GM18505 (cell line): ENCODE results near the gene CFAP99.
A peak's percentile ranks its signal among the peaks of the same experiment; 100 is the strongest.
"Not testable (repeated sequence)": the region's sequence is repeated elsewhere in the genome, so short reads cannot be mapped to it uniquely, and the experiment has no call there.

ENCODE experiments used
- ATAC-seq: cut with Tn5 transposase; IDR thresholded peaks from one replicate; pipeline ENCODE4 v1.9.1; 2021; ENCODE audit not compliant: unreplicated experiment
- POLR2A ChIP-seq: IDR thresholded peaks from 4 replicates; pipeline ENCODE4 v1.6.1; 2011; ENCODE audit warnings: borderline replicate concordance; ENCODE audit not compliant: insufficient read depth, insufficient read length; ENCODE audit errors: extremely low read depth

CFAP99 gene

DNA sequence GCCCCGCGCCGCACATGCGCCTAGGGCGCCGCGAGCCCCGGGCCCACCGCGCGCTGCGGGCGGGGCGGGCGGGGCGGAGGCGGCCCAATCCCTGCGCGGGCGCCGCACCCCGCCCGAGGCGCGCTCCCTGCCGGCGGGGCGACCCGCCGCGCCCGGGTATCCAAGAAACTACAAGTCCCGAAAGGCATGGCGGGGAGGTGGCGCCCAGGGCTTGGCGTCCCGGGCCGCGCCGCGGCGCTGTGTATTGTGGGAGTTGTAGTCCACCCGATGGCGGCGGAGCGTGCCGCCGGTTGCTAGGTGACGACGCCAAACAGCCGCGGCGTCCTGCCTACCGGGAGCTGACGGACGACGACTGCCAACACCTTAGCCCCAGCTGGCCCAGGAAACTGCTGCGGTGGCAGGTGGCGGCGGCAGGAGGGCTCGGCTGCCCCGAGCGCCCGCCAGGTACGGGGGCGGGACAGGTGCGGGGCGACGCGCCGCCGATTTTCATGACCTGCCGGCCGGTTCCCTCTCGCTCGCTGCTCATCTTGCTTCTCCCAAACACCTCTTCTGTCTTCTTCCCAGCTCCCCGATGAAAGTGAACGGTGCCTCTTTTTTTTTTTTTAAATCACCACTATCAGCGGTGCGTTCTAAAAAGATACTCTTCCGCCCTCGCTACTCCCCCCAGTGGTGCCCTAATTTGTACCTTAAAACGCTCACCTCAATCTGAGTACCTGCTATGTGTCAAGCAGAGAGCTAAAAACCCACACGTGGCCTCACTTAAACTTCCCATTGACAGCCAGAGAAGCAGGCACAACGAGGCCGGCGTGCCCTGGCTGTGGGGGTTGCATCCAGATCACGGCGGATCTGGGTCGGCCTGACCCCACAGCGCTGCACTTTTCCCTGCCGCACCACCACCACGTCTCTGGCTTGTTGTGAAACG is at the start of gene CFAP99:
Gene CFAP99 (plus strand): TSS at position 306 of the 922 bp plus-strand sequence.
- no peak for TF ChIP-seq POLR2A
- peak; percentile 89 for ATAC-seq

DNA sequence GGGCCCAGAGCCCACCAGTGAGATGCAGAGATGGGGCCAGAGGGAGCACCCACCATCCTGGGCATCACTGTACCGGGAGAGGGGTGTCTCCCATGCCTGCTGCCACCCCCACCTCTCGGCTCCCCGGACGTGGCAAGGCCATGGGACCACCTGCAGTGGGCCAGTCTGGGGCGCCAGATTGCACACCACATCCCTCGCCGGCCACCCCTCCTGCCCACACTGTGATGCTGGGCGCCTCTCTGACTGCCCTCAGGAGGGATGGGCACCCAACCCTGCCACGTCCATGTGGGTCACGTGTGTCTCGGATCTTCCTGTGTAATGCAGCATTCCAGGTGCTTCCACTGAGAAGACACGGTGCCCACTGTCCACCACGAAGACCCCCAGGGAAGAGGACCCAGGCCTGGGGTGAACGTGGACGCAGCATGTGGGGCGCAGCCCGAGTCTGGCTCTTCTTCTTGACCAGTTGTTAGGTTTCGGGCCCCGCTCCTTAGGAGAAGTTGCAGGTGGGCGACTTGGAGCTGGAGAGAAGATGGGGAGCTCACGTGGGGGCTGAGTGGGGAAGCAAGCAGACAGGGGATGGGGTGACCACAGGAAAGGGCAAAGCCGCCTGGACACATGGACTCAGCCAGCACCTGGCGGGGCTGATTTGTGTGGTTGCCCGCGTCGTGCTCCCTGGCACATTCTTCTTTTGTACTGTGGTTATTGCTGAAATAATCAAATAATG is 48.0 kb upstream of the CFAP99 start:
- no peak for TF ChIP-seq POLR2A
- ATAC-seq, result no peak

DNA sequence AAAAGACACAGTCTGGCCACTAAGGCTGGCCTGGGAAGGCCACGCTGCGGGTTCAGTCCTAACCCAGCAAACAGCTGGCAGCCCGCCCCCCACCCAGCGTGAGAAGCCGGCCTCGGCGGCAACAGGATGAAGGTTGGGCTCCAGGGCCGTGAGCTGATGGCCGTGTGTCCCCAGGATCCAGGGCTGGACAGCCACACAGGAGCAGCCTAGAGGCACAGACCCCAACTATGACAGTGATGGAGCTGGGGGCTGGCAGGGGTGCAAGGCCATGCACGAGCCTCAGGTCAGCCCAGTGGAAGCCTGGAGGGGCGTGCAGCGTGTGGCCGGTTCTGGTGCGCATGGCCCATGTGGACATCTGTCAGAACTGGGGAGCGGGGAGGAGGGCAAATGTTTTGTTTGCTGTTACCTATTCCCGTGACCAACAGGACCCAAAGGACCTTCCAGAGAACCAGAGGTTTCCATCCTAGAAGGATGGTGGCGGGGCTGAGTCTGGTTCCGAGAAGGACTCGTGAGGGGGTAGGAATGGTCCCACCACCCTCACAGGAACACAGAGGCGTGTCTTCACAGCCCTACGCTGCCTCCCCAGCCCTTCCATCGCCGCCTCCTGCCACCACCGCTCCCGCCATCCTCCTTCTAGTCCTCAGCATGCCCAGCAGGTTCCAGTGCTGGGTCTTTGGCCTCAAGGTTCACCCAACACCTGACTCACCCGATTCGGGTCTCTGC is 46.8 kb upstream of the CFAP99 start:
- ATAC-seq, result no peak
- no peak for TF ChIP-seq POLR2A

DNA sequence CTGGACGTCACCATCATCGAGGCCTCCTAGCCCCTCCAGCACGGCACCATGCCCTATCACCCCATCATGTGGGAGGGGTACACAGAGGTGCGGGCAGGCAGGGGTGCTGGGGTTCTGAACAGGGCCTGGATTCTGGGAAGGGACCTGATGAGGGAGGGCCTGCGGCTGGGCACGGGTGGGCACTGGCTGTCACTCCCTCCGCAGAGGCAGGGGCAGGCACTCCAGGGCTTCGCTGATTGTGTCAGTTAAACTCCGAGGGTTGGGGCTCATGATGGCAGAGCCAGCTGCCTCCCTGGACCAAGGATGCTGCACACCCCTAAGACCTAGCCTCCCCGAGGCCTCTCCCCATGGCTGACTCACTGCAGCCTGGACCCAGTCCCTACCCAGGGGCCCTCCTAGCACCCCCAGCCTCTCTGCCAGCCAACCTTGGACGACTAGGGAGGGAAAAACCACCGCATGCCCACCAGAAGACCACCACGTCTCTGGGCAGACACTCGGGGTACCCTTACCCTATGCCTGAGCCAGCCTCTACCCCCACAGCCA is 46.2 kb upstream of the CFAP99 start:
- TF ChIP-seq POLR2A, result no peak
- no peak for ATAC-seq

DNA sequence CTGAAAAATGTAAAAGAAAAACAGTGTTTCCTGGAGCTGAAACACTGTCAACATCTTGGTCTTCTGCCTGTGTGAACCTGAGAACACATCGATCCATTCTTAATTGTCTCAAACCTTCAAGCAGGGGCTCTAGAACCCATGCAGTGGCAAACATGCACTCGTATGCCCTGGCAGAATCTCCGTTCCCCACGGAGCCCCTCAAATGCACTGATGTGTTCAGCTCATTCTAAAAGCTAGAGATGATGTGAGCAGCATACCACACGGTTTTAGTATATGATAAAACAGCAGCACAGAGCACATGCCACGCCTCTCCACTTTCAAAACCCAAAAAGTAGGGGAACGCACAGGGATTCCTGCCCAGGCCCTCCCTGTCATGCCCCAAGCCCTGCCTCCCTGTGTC is 45.2 kb upstream of the CFAP99 start:
- TF ChIP-seq POLR2A, result no peak

DNA sequence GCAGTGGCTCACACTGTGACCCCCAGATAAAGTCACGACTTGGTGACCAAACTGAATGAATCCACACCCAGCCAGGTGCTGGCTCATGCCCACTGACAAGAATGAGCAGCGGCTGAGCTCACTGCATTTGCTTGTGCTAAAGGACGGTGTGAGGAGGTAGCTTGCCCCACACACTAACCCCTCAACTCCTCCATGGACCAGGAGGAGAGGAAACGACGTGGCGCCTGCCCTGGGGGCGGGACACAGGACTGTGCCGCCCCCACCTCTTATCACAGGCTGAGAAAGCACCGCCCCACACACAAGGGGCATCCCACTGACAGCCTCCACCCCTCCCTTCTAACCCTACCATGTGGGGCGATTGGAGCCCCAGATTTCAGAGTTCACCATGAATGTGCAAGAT is 43.3 kb upstream of the CFAP99 start:
- no peak for TF ChIP-seq POLR2A
- no peak for ATAC-seq

More for the DNA sequence above, 45.2 kb upstream of the CFAP99 start:
- no peak for ATAC-seq

DNA sequence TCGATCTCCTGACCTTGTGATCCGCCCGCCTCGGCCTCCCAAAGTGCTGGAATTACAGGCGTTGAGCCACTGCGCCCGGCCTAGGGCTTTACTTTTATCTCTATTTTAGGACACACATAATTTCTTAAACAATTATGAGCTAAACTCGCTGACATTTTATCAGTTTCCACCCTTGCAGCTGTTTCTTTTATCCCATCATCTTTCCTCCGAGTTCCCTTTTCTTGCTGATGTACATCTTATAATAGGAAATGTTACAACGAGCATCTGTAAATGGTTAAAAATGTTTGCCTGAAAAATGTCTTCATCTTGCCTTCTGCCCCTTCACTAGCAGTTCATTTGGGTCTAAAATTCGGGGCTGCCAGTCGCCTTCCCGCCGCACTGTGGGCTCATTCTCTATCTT is 41.5 kb upstream of the CFAP99 start:
- no peak for TF ChIP-seq POLR2A
- no peak for ATAC-seq

DNA sequence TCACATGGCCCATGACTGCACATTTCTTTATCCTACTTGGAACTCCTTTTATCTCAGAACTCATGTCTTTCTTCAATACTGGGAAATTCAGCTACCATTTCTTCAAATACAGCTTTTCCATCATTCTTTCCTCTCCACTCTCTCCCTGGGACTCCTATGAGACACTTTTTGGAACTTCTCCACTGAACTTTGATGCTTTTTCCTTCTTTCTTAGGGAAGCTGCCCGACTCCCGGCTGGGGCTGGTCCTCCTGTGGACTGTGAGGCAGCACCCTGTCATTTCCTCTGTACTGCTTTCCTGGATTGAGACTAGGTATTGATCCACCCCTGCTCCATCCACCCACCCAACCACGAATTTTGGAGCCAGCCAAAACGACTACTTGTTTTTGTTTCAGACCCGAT is 40.4 kb upstream of the CFAP99 start:
- no peak for TF ChIP-seq POLR2A
- no peak for ATAC-seq

DNA sequence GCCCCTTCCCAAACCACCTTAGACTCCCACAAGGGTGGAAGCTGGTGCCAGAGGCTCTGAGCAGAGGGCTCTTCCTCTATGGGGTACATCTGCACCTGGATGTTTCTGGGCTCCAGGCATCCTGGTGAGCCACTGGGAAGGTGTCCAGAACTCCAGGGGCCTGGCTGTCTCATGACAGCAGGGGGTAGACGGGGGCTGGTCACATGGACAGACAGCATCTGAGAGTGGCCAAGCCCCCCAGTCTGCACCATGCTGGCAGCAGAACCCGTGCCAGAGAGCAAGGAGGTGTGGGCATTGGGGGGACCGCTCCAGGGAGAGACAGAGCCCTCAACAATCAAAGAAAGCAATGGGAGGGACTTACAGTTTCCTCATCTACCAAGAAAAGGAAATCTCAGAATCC is 39.9 kb upstream of the CFAP99 start:
- TF ChIP-seq POLR2A, result no peak
- no peak for ATAC-seq

DNA sequence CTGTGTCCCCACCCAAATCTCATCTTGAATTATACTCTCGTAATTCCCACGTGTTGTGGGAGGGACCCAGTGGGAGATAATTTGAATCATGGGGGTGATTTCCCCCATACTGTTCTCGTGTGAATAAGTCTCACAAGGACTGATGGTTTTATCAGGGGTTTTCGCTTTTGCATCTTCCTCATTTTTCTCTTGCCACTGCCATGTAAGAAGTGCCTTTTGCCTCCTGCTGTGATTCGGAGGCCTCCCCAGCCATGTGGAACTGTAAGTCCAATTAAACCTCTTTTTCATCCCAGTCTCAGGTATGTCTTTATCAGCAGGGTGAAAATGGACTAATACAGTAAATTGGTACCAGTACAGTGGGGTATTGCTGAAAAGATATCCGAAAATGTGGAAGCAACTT is 38.2 kb upstream of the CFAP99 start:
- not testable (repeated sequence) for ATAC-seq

DNA sequence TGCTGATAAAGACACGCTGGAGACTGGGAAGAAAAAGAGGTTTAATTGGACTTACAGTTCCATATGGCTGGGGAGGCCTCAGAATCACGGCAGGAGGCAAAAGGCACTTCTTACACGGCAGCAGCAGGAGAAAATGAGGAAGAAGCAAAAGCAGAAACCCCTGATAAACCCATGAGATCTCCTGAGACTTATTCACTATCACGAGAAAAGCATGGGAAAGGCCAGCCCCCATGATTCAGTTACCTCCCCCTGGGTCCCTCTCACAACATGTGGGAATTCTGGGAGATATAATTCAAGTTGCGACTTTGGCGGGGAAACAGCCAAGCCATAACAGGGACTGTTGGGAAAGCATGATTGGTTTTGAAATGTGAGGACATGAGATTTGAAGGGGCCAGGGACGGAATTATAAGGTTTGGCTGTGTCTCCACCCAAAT is 36.0 kb upstream of the CFAP99 start:
- ATAC-seq, result not testable (repeated sequence)

DNA sequence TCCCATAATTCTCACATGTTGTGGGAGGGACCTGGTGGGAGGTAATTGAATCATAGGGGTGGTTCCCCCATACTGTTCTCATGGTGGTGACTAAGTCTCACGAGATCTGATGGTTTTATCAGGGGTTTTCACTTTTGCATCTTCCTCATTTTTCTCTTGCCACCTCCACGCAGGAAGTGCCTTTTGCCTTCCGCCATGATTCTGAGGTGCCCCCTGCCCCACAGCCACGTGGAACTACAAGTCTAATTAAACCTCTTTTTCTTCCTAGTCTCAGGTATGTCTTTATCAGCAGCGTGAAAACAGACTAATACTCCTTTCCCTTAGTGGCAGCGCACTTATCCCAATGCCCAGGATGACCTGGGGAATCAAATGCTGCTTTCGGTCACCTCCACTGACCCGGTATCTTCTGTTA is 35.5 kb upstream of the CFAP99 start:
- not testable (repeated sequence) for ATAC-seq

DNA sequence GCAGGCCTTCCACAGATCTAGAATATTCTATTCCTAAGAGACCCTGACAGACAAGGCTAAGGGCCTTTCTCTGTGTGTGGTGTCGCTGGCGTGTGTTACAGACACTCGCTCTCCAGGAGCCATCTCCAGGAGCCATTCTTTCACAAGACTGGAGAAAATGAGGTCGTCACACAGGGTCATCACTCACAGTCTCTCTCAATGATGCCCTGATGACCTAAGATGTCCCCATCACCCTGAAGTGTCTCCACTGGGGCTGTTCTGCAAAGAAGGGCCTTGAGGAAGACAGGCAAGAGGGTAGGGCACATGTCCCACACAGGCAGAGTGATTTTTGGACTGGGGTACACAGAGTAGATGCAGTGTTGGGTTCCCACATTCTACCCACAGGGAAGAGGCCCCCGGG is 35.0 kb upstream of the CFAP99 start:
- ATAC-seq, result no peak
- TF ChIP-seq POLR2A, result no peak
